GM12878 (cell line): Measurements from ENCODE around the gene IL18. TPM values are rescaled to one million over a fixed set of nuclear protein-coding genes. Genes with fewer than 3 reads are reported as not detected.

Source experiments
- ATAC-seq: fragments of 200-7000 bp; cut with Tn5 transposase; 3 replicates; pipeline ENCODE4 v1.9.1; 2020; ENCODE audit warnings: mild to moderate bottlenecking, moderate library complexity
- BruUV-seq: library from RNA; stranded (reverse); fragments of 400-500 nt; replicated peaks from 2 replicates; lab custom pipeline; 2021; lab: Mats Ljungman, UMichigan
- CTCF ChIA-PET: fragments of 300-600 bp; sonication (Branson Sonifier 250); formaldehyde crosslinking; extraction: SDS; loops from one replicate; lab custom pipeline; 2021; ENCODE audit warnings: inconsistent platforms; lab: Yijun Ruan, JAX
- POLR2A ChIA-PET: fragments of 350-600 bp; formaldehyde crosslinking; extraction: SDS; loops from one replicate; lab custom pipeline; 2021; ENCODE audit warnings: inconsistent platforms; lab: Charles Lee
- RAD21 ChIA-PET: fragments of 300-600 bp; sonication (Branson Sonifier 250); formaldehyde crosslinking; loops from one replicate; lab custom pipeline; 2023; ENCODE audit warnings: antibody characterized with exemption; ENCODE audit not compliant: unreplicated experiment; lab: Charles Lee
- SMC1A ChIA-PET: fragments of 300-600 bp; sonication (Branson Sonifier 250); formaldehyde crosslinking; loops from one replicate; lab custom pipeline; 2023; ENCODE audit not compliant: unreplicated experiment, uncharacterized antibody; lab: Charles Lee
- DNase-seq: peaks from one replicate; pipeline ENCODE4 v3.0.0-alpha.2; 2011; ENCODE audit warnings: low read depth, low spot score
- FAIRE-seq: peaks from 3 replicates; lab custom pipeline; 2011; peaks lifted over from hg19 to GRCh38; lab: Jason Lieb, UNC
- H2AFZ ChIP-seq: 2 replicates; pipeline ENCODE4 v1.6.0; 2011; ENCODE audit warnings: low read depth, low read length, control low read depth; ENCODE audit not compliant: control insufficient read depth
- H3K27ac ChIP-seq: 2 replicates; pipeline ENCODE4 v1.5.1; 2011; ENCODE audit warnings: control low read depth; ENCODE audit not compliant: control insufficient read depth, insufficient read depth
- H3K27me3 ChIP-seq, 2 experiments: replicated peaks in 1 of 2; 2 replicates each; pipeline versions ENCODE4 v1.6.0 to v1.6.1; 2011; ENCODE audit warnings: low read length in 1 of 2; ENCODE audit not compliant: control insufficient read depth in 2 of 2, insufficient read depth in 2 of 2
- H3K36me3 ChIP-seq, 2 experiments: 2 replicates each; pipeline ENCODE4 v1.5.1; 2011; ENCODE audit warnings: low read length in 1 of 2; ENCODE audit not compliant: control insufficient read depth in 2 of 2, insufficient read depth in 2 of 2
- H3K4me1 ChIP-seq: 2 replicates; pipeline ENCODE4 v1.6.1; 2011; ENCODE audit warnings: mild to moderate bottlenecking, low read length, moderate library complexity, mixed read lengths; ENCODE audit not compliant: control insufficient read depth, insufficient read depth
- H3K4me2 ChIP-seq: 2 replicates; pipeline ENCODE4 v1.6.0; 2011; ENCODE audit warnings: control low read depth; ENCODE audit not compliant: control insufficient read depth, insufficient read depth
- H3K4me3 ChIP-seq: fragments of 200-600 bp; sonication (generic); 2 replicates; pipeline ENCODE4 v1.5.1; 2016
- H3K79me2 ChIP-seq: 2 replicates; pipeline ENCODE4 v1.6.0; 2011; ENCODE audit warnings: low read length; ENCODE audit not compliant: control insufficient read depth, insufficient read depth
- H3K9ac ChIP-seq: 2 replicates; pipeline ENCODE4 v1.8.0; 2011; ENCODE audit warnings: low read length, control low read depth, mixed read lengths; ENCODE audit not compliant: control insufficient read depth, insufficient read depth
- H3K9me3 ChIP-seq: replicated peaks from 3 replicates; pipeline ENCODE4 v1.5.1; 2011; ENCODE audit warnings: mild to moderate bottlenecking, low read length; ENCODE audit not compliant: control insufficient read depth, insufficient read depth
- H4K20me1 ChIP-seq: 2 replicates; pipeline ENCODE4 v1.6.0; 2011; ENCODE audit not compliant: control insufficient read depth, insufficient read depth
- BCL11A ChIP-seq: IDR thresholded peaks from 2 replicates; pipeline ENCODE4 v1.6.1; 2011; ENCODE audit warnings: low read depth, low read length
- CBFB ChIP-seq: IDR thresholded peaks from 2 replicates; pipeline ENCODE4 v1.6.1; 2016; ENCODE audit warnings: antibody characterized with exemption, low read depth
- DPF2 ChIP-seq: fragments of 450-650 bp; IDR thresholded peaks from 2 replicates; pipeline ENCODE4 v1.6.1; 2017; ENCODE audit warnings: mild to moderate bottlenecking
- EGR1 ChIP-seq, 2 experiments: IDR thresholded peaks; 1 replicate in 1 of 2; 2 replicates in 1 of 2; pipeline ENCODE4 v1.6.1; 2011 to 2012; ENCODE audit warnings: low read depth in 2 of 2, low read length in 2 of 2, borderline replicate concordance in 1 of 2, mild to moderate bottlenecking in 1 of 2, moderate library complexity in 1 of 2
- IRF4 ChIP-seq: IDR thresholded peaks from 2 replicates; pipeline ENCODE4 v1.6.1; 2011; ENCODE audit warnings: low read depth, low read length
- KDM1A ChIP-seq: fragments of 200-600 bp; sonication (generic); IDR thresholded peaks from 2 replicates; pipeline ENCODE4 v1.6.1; 2016; ENCODE audit warnings: borderline replicate concordance
- RUNX3 ChIP-seq: IDR thresholded peaks from 2 replicates; pipeline ENCODE4 v1.6.1; 2012; ENCODE audit warnings: low read length, inconsistent platforms
- SMARCA5 ChIP-seq: fragments of 450-650 bp; IDR thresholded peaks from 2 replicates; pipeline ENCODE4 v1.6.1; 2017; ENCODE audit warnings: mild to moderate bottlenecking
- STAT3 ChIP-seq: IDR thresholded peaks from 2 replicates; pipeline ENCODE4 v1.6.1; 2011; ENCODE audit warnings: low read depth, low read length, improper control_type of control experiment
- ZBED1 ChIP-seq: IDR thresholded peaks from 2 replicates; pipeline ENCODE4 v1.6.1; 2016; ENCODE audit warnings: borderline replicate concordance
- ZZZ3 ChIP-seq: IDR thresholded peaks from 2 replicates; pipeline ENCODE4 v1.6.1; 2011; ENCODE audit warnings: low read depth; ENCODE audit not compliant: control insufficient read depth, insufficient read length
- WGBS: methylation state at CpG from one replicate; pipeline ENCODE4 v1.1.6; 2016; ENCODE audit warnings: low lambda C conversion rate; ENCODE audit not compliant: insufficient replicate concordance, insufficient coverage; ENCODE audit errors: missing lambda C conversion rate; 5-methylcytosine and 5-hydroxymethylcytosine counted together
- in situ Hi-C: fragments of 300-500 bp; cut with MboI; formaldehyde crosslinking; loops from 9 replicates; pipeline ENCODE4 v1.14.3; 2018; ENCODE audit warnings: mixed read lengths
- intact Hi-C: fragments of 100-400 bp; cut with micrococcal nuclease; formaldehyde crosslinking; loops from one replicate; pipeline ENCODE4 v1.14.2; 2022; ENCODE audit not compliant: unreplicated experiment
- polyA plus RNA-seq, 11 experiments: library from polyadenylated mRNA; depleted of rRNA in 4 of 11; unstranded in 6 of 11; stranded (reverse) in 5 of 11; fragments of >200 nt; fragmentation: Nextera tagmentation in 4 of 11; fragmentation: Illumina TruSeq in 1 of 11; extraction: Ambion mirVana in 4 of 11; extraction: Trizol in 1 of 11; gene quantifications; 1 replicate in 1 of 11; 2 replicates in 10 of 11; pipeline versions ENCODE4 v1.2.1 to v1.2.3, GENCODE V29; 2011 to 2016; ENCODE audit warnings: inconsistent platforms in 2 of 11, missing spikeins in 2 of 11, low read depth in 1 of 11
- total RNA-seq, 4 experiments: library from RNA; depleted of rRNA in 3 of 4; stranded (reverse); fragments of >200 nt in 3 of 4; fragmentation: Illumina TruSeq in 1 of 4; extraction: Trizol in 1 of 4; gene quantifications; 2 replicates each; pipeline versions ENCODE4 v1.2.1 to v1.2.3, GENCODE V29; 2013 to 2021
- TF ChIP-seq, protein P1 (sequence below): fragments of 450-650 bp; formaldehyde crosslinking; IDR thresholded peaks from 2 replicates; pipeline ENCODE4 v1.5.0; 2022; ENCODE audit warnings: mild to moderate bottlenecking, missing genetic modification characterization
- TF ChIP-seq, protein P2 (sequence below): IDR thresholded peaks from 2 replicates; pipeline ENCODE4 v1.6.1; 2011; ENCODE audit warnings: low read depth, low read length, improper control_type of control experiment, borderline replicate concordance
- TF ChIP-seq, protein P3 (sequence below): fragments of 450-650 bp; IDR thresholded peaks from 2 replicates; pipeline ENCODE4 v1.6.1; 2017; ENCODE audit warnings: mild to moderate bottlenecking

The IL18 gene
- total and polyA plus RNA-seq, 10 of the 15 experiments (the other 5 are each of a cell fraction or from before 2014, with no cell fraction given) = 0.12 to 0.42 (median 0.24) TPM

DNA sequence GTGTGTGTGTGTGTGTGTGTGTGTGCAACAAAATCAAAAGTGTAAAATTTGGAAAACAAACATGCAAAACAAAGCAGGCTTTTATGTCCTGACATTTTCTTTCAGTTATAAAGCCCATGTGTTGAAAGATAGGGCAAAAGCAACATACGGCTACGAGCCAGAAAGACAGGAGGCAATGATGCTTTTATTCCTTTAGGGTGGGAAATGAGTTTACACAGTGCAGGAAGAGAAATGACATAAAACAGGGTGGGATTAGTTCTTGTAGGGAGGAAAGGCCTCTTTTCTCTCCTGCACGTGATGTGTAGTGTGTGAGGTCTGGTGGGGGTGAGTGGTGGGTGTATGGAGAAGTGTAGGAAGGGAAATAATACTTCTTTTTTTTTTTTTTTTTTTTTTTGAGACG, 29.4 kb downstream of the IL18 start (continued):
- TF ChIP-seq, protein P1, sequence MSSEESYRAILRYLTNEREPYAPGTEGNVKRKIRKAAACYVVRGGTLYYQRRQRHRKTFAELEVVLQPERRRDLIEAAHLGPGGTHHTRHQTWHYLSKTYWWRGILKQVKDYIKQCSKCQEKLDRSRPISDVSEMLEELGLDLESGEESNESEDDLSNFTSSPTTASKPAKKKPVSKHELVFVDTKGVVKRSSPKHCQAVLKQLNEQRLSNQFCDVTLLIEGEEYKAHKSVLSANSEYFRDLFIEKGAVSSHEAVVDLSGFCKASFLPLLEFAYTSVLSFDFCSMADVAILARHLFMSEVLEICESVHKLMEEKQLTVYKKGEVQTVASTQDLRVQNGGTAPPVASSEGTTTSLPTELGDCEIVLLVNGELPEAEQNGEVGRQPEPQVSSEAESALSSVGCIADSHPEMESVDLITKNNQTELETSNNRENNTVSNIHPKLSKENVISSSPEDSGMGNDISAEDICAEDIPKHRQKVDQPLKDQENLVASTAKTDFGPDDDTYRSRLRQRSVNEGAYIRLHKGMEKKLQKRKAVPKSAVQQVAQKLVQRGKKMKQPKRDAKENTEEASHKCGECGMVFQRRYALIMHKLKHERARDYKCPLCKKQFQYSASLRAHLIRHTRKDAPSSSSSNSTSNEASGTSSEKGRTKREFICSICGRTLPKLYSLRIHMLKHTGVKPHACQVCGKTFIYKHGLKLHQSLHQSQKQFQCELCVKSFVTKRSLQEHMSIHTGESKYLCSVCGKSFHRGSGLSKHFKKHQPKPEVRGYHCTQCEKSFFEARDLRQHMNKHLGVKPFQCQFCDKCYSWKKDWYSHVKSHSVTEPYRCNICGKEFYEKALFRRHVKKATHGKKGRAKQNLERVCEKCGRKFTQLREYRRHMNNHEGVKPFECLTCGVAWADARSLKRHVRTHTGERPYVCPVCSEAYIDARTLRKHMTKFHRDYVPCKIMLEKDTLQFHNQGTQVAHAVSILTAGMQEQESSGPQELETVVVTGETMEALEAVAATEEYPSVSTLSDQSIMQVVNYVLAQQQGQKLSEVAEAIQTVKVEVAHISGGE (CRISPR knock-in tag) = no peak
- no peak for TF ChIP-seq CBFB
- TF ChIP-seq SMARCA5 = no peak
- no peak for TF ChIP-seq STAT3
- TF ChIP-seq EGR1 (IDR thresholded peaks at IDR 0.05; ENCODE audit: borderline replicate concordance in 1 of 2, low read depth in 2 of 2, low read length in 2 of 2) = no peak
- no peak for TF ChIP-seq ZZZ3
- TF ChIP-seq DPF2 = no peak

DNA sequence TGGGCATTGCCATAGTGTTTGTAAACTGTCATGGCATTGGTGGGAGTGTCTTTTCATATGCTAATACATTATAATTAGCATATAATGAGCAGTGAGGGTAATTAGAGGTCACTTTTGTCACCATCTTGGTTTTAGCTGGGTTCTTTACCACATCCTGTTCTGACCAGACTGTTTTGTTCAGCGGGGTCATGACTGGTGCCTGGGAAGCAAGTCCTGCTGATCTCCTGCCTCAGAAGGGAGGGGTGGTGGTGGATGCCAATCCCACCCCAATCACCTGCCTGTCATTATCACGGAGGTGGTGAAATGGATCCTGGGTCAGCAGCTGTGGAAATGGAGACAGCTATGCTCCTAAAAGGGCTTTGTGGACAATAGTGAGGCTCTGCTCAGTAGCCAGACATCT, 31.2 kb downstream of the IL18 start:
- Histone ChIP-seq H3K36me3 (no peaks in the 10 kb centered on the region), H2AFZ (no peak overlapping the region), H3K9ac (no peak overlapping the region), H4K20me1 (no peaks in the 10 kb centered on the region), H3K79me2 (no peaks in the 10 kb centered on the region), H3K27ac (no peak overlapping the region), H3K9me3 (no peaks in the 10 kb centered on the region), H3K4me2 (no peak overlapping the region), H3K27me3 (no peaks in the 10 kb centered on the region; a peak in 1 of 4 replicates), H3K4me1 (0 out of 2 replicates have a peak, but pooled peaks cover 2% of the 10 kb centered on the region)
- ChIA-PET RAD21 (no interaction called here), SMC1A (interaction anchor here (1.0 kb wide), 1 partner anchor 92 kb away, joined by 3 read pairs; no protein-coding TSS in a partner anchor), POLR2A (no interaction called here)
- ATAC-seq (peak; percentile 50; the same call in 2 of the 3 replicates), DNase-seq (no peak), FAIRE-seq (no peak)
- WGBS = 8% methylated on average over 2 of the region's 2 CpGs
- BruUV-seq = no TSS peak
- in situ Hi-C loops (no loop called here), intact Hi-C loops (no loop called here)
- TF ChIP-seq BCL11A = no peak
- TF ChIP-seq IRF4 = no peak
- TF ChIP-seq, protein P2, sequence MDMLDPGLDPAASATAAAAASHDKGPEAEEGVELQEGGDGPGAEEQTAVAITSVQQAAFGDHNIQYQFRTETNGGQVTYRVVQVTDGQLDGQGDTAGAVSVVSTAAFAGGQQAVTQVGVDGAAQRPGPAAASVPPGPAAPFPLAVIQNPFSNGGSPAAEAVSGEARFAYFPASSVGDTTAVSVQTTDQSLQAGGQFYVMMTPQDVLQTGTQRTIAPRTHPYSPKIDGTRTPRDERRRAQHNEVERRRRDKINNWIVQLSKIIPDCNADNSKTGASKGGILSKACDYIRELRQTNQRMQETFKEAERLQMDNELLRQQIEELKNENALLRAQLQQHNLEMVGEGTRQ = no peak
- no peak for TF ChIP-seq ZBED1
- TF ChIP-seq, protein P3, sequence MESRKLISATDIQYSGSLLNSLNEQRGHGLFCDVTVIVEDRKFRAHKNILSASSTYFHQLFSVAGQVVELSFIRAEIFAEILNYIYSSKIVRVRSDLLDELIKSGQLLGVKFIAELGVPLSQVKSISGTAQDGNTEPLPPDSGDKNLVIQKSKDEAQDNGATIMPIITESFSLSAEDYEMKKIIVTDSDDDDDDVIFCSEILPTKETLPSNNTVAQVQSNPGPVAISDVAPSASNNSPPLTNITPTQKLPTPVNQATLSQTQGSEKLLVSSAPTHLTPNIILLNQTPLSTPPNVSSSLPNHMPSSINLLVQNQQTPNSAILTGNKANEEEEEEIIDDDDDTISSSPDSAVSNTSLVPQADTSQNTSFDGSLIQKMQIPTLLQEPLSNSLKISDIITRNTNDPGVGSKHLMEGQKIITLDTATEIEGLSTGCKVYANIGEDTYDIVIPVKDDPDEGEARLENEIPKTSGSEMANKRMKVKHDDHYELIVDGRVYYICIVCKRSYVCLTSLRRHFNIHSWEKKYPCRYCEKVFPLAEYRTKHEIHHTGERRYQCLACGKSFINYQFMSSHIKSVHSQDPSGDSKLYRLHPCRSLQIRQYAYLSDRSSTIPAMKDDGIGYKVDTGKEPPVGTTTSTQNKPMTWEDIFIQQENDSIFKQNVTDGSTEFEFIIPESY = no peak
- peak; percentile 22; the same call in 1 of the 2 replicates for TF ChIP-seq RUNX3
- no peak for TF ChIP-seq KDM1A
- TF ChIP-seq, all 136 proteins: peak for 1
- no peak overlapping the region for H3K4me3 ChIP-seq
- CTCF ChIA-PET = interaction anchor here (2.0 kb wide), 1 partner anchor 19 kb away, joined by 5 read pairs; no protein-coding TSS in a partner anchor
